ENCODE results near the gene SGF29. TPM values are rescaled to one million over a fixed set of nuclear protein-coding genes. Genes with fewer than 3 reads are reported as not detected.
"Not testable (repeated sequence)": the region's sequence is repeated elsewhere in the genome, so short reads cannot be mapped to it uniquely, and the experiment has no call there.

The SGF29 gene
- total RNA-seq, 2 donors from 2014 or later: 10.7 to 22.1 TPM

DNA sequence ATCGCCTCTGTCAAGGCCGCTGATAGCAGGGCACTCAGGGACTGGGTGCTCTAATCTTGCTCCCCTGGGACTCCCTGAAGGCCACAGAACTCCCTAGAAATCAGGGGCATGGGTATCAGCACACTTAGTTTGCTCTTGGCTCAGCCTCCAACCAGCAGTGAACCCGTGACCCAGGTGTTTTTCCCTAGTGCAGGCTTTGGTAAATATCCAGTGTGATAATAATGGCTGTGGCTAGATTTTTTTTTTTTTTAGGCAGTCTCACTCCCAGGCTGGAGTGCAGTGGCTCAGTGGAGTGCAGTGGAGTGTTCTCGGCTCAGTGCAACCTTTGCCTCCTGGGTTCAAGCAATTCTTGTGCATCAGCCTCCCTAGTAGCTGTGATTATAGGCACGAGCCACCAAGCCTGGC lies 25.3 kb upstream of the SGF29 start:
- H3K9me3 Mint-ChIP-seq: no peaks in the 10 kb centered on the region
- no peak overlapping the region for H3K27ac Mint-ChIP-seq
- no peak for DNase-seq (ENCODE audit: low spot score in 2 of 2)
- H3K36me3 Mint-ChIP-seq: no peaks in the 10 kb centered on the region
- no peak for ATAC-seq

DNA sequence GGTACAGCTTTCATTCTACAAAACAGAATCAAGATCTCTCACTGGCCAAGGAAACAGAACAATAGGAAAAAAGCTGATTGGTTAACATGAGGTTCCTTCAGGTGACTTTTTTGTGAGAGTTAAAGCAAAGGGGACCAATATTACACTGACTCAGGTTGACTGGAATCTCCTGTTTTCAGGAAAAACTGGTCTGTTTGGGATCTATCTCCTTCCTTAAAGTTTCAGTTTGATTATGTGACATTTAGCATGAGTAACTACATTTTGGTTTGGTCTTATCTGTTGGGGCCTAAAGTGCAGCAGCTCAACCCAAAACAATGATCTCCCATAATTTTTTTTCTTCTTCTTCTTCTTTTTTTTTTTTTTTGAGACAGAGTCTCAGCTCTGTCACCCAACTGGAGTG lies 24.6 kb upstream of the SGF29 start:
- Mint-ChIP-seq H3K36me3 (no peaks in the 10 kb centered on the region), H3K9me3 (no peaks in the 10 kb centered on the region), H3K27ac (no peak overlapping the region)
- ATAC-seq (no peak), DNase-seq (ENCODE audit: low spot score in 2 of 2) (no peak)

DNA sequence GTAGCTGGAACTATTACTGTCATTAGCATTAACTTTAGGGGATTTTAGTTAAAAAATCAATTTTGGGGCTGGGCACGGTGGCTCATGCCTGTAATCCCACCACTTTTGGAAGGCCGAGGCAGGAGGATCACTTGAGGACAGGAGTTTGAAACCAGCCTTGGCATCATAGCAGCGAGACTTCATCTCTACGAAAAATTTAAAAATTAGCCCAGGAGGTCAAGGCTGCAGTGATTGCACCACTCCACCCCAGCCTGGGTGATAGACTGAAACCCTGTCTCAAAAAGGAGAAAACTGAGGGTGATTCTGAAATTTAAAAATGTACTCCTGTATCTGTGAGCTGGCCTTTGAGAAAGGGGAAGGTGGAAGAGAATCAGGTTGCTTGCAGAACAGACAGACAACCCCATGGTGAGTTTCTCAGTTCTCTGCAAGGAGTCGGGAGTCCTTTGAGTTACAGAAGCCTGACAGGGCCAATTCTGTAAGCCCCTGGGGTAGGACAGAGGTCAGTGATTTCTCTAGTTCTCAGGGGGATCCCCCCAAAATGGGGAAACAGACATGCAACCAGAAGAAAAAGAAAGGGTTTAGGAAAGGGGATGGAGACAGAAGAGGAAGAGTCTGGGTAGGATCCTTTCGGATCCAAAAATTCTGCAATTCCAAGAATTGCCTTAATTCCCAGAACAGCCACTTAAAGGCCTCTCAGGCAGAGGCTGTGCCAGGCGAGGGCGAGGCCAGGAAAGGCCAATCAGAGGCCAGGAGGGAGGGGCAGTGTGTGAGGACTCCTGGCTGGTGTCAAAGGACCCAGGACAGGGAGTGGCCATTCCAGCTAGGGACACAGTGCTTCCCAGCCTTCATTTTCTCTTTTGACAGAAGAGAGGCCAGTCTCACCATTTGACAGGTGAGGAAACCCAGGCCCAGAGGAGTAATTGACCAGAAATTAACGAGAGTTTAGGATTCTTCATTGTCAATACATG lies 21.7 kb upstream of the SGF29 start:
- no peak for ATAC-seq

DNA sequence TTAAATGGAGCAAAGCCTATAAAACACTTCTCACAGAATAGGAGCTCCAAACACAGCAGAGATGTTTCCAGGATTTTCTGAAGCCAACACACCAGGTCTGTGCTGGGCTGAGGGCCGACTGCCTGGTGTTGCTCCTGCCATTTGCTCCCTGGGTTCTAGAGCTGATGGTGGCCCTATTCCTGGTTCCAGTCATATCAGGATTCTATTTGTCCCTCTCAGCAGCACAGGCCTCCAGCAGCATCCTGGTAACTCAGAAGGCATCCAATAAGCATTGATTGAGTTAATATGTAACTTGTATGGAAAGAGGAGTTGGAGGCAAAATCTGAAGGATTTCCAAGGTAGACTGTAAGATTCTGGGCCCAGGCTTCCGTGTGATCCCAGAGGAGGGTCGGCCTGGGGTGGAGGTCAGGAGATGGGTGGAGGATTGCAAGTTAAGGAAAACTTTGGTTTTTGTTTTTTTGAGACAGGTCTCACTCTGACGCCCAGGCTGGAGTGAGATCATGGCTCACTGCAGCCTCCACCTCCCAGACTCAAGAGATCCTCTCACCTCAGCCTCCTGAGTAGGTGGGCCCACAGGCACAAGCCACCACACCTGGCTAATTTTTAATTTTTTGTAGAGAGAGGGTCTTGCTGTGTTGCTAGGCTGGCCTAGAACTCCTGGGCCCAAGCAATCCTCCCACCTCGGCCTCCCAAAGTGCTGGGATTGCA lies 20.6 kb upstream of the SGF29 start:
- no peaks in the 10 kb centered on the region for H3K36me3 Mint-ChIP-seq
- DNase-seq (ENCODE audit: low spot score in 2 of 2): no peak
- no peak for ATAC-seq
- peaks cover 4 to 9% of the 10 kb centered on the region in 2 donors for H3K9me3 Mint-ChIP-seq
- no peak overlapping the region for H3K27ac Mint-ChIP-seq

More for the DNA sequence above, 21.7 kb upstream of the SGF29 start:
- peaks cover 4 to 9% of the 10 kb centered on the region in 2 donors for H3K9me3 Mint-ChIP-seq
- DNase-seq (ENCODE audit: low spot score in 2 of 2): no peak
- H3K36me3 Mint-ChIP-seq: no peaks in the 10 kb centered on the region
- H3K27ac Mint-ChIP-seq: no peak overlapping the region

DNA sequence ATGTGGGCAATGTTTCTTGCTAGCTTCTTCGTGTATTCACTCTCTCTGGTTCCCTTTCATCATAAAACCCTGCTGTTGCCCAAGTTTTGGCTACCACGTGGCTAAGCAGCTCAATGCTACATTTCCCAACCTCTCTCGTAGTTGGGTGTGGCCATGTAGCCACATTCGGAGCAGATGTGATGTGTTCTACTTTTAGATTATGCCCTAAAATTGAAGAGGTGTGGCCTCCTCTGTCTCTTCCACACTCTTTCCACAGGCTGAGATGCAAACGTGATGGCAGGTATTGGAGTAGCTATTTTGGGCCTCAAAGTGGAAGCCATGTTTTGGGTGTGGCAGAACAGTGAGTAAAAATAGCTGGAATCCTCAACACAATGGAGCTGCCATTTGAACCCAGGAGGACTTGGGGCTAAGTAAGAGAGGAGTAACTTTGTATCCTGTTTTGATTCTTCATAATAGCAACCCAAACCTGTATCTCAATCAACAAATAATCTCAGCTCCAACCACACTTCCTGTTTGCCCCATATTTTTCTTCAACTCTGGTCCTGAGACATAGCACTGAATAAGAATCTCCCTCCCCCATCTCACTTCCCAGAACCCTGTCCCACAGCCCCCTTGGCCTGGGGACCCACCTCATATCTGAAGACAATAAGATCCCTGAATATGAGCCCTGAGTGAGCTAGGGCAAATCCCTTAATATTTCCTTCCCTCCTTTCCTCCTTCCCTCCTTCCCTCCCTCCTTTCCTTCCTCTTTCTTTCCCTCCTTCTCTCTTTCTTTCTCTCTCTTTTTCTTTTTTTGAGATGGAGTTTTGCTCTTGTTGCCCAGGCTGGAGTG lies 19.0 kb upstream of the SGF29 start:
- Mint-ChIP-seq H3K9me3 (peaks cover 4 to 9% of the 10 kb centered on the region in 2 donors), H3K27ac (peak overlapping the region in 1 of 2 donors; percentile 80), H3K36me3 (no peaks in the 10 kb centered on the region)
- DNase-seq (ENCODE audit: low spot score in 2 of 2) (no peak), ATAC-seq (no peak)

DNA sequence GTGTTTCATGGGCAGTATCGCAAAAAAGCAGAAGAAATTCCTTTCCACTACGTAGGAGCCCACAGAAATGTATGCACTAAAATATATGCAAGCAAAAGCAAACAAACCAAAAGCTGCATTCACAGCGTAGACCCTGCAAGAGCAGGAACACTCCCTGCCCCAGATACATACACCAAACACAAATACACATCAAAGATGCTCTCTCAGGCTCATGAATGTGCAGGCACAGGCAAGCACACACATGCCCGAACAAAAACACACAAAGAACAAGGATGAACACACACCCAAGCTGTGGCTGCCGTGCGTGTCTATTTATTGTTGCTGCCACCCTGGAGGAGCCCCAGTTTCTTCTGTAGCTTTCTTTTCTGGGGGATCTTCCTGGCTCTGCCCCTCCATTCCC lies 16.6 kb upstream of the SGF29 start:
- ATAC-seq (no peak), DNase-seq (ENCODE audit: low spot score in 2 of 2) (no peak)
- no peak overlapping the region for H3K27ac Mint-ChIP-seq
- H3K9me3 Mint-ChIP-seq: peaks cover 4 to 9% of the 10 kb centered on the region in 2 donors
- no peaks in the 10 kb centered on the region for H3K36me3 Mint-ChIP-seq

DNA sequence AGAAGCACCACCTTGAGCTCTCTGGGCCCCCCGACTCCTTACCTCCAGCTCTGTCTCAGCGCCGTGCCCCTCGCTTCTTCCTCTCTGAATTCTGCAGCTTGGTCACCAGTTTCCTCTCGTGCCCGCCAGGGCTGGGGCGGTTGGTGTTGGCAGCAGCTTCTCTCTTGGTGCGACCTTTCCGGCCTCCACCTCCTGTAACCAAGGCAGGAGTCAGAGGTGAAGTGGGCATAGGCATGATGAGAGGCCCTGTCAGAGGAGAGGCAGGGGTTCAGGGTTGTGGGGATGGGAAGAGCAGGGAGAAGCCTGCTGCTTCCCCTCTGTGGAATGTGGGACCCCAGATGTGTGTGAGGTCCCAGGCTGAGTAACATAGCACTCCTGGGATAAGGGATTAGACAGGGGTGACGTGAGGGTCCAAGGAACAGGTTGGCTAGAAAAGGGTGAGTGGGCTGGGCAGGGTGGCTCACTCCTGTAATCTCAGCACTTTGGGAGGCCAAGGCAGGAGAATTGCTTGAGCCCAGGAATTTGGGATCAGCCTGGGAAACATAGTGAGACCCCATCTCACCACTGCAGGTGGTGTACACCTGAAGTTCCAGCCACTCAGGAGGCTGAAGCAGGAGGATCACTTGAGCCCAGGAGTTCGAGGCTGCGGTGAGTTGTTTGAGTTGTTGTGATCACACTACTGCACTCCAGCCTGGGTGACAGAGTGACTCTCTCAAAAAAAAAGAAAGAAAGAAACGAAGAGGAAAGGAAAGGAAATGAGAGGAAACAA lies 15.6 kb upstream of the SGF29 start:
- H3K9me3 Mint-ChIP-seq: peaks cover 4 to 9% of the 10 kb centered on the region in 2 donors
- peak overlapping the region; percentile 35 to 67 for H3K27ac Mint-ChIP-seq
- H3K36me3 Mint-ChIP-seq: no peaks in the 10 kb centered on the region
- ATAC-seq (no peak), DNase-seq (ENCODE audit: low spot score in 2 of 2) (no peak)

DNA sequence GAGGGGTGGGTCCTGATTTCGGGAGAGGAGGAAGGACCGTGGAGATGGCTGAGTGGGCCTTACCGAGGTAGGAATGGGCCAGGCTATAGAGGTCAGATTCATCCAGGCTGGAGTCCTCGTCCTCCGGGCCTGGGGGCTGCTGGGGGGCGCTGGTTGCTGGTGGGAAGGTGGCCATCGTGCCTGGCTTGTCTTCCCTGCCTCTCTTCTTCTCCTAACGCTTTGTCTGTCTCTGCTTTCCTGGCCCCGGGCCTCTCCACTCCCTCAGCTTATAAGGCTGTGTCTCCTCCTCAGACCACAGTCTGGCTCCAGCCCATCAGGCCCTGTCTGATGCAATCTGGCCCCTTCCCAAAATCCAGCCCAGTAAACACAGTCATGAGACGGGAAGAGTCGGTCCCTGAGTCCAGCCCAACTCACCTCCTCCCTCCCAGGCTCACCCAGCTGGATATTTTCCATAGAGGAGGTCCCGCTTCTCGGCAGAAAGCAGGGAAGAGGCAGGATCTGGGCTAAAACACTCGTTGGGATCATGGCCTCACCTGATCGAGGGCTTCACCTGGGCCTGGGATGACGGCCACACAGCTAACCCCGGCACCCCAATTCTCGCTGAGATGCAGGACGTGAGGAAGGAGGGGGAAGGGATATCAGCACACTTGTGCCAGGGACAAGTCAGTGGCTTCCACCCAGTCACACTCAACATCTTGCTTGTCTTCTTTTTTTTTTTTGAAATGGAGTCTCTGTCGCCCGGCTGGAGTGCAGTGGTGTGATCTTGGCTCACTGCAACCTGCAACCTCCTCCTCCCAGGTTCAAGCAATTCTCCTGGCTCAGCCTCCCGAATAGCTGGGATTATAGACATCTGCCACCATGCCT lies 14.8 kb upstream of the SGF29 start, which contains the start of gene NUPR1:
Gene NUPR1, minus strand, starts transcription at position 242 of the 864 bp plus-strand sequence. Its CDS starts 67 bp downstream, at position 175.
- ATAC-seq (no peak), DNase-seq (ENCODE audit: low spot score in 2 of 2) (no peak)
- no peaks in the 10 kb centered on the region for H3K36me3 Mint-ChIP-seq
- peaks cover 4 to 9% of the 10 kb centered on the region in 2 donors for H3K9me3 Mint-ChIP-seq
- H3K27ac Mint-ChIP-seq: peak within 1 kb of the TSS; percentile 35 to 79

DNA sequence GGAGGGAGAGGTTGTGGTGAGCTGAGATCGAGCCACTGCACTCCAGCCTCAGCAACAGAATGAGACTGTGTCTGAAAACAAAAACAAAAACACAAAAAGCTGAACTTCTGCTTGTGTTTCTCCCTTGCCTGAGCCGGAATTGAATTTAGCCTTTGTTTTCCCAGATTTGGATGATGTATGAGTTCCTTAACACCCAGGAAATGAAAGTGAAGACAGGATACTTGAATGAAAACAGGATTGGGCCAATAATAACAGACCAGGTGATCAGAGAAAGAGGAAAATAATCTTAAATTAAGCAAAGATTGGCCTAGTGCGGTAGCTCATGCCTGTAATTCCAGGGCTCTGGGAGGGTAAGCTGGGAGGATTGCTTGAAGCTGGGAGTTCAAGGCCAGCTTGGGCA lies 13.4 kb upstream of the SGF29 start:
- Mint-ChIP-seq H3K9me3 (peaks cover 4% of the 10 kb centered on the region in 2 donors), H3K27ac (no peak overlapping the region), H3K36me3 (no peaks in the 10 kb centered on the region)
- no peak for DNase-seq (ENCODE audit: low spot score in 2 of 2)
- ATAC-seq: no peak

DNA sequence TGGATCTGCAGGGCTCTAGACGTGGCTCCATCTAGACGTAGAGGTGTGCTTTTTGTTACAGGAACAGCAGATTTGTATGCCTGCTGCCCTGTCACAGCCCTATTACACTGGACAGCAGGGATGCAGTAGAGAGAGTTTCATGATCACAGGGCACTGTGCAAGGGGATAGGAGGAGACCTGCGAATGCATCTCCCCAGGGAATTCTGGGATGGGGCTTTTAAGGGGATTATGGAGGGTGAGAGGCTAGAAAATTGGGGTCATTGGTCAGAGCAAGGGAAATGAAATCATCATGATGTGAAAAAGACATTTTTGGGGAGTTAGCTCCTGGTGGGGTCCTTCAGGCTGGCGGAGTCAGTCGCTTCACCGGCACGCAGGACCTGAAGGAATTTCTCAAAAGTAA lies 11.1 kb upstream of the SGF29 start:
- DNase-seq (ENCODE audit: low spot score in 2 of 2) (no peak), ATAC-seq (no peak)
- no peaks in the 10 kb centered on the region for H3K36me3 Mint-ChIP-seq
- no peak overlapping the region for H3K27ac Mint-ChIP-seq
- H3K9me3 Mint-ChIP-seq: no peaks in the 10 kb centered on the region

DNA sequence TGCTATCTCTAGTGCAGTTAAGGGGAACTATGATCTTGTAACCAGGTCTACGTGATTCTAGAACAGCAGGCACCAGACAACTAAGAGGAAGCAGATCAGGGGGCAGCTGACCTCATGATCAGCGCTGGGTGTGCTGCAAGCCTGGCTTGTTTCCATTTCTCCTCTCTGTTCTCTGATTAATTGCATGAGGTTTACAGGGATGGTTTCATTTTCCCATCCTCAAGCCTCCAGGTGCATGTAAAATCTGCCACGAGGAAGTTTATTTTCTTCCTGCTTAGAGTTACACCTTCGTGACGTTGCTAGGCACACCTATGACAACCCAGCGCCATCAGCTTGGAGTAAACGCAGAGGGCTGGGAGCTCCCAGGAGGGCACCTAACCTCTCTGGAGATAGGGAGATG lies 10.6 kb upstream of the SGF29 start:
- Mint-ChIP-seq H3K27ac (no peak overlapping the region), H3K9me3 (no peaks in the 10 kb centered on the region), H3K36me3 (no peaks in the 10 kb centered on the region)
- ATAC-seq (no peak), DNase-seq (ENCODE audit: low spot score in 2 of 2) (no peak)

DNA sequence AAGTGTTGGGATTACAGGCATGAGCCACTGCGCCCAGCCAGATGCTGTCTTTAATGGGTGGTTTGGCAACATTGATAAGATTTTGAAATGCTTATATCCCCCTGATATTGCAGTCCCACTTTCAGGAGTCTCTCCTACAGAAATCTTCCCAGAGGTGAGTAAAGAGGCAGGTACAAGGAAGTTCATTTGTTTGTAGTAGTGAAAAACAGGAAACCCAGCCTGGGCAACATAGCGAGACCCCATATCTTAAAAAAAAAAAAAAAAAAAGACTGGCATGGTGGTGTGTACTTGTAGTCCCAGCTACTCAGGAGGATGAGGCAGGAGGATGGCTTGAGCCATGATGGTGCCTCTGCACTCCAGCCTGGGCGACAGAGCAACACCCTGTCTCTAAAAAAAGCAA lies 8.7 kb upstream of the SGF29 start:
- ATAC-seq (no peak), DNase-seq (ENCODE audit: low spot score in 2 of 2) (no peak)
- Mint-ChIP-seq H3K9me3 (no peaks in the 10 kb centered on the region), H3K27ac (no peak overlapping the region), H3K36me3 (no peaks in the 10 kb centered on the region)

DNA sequence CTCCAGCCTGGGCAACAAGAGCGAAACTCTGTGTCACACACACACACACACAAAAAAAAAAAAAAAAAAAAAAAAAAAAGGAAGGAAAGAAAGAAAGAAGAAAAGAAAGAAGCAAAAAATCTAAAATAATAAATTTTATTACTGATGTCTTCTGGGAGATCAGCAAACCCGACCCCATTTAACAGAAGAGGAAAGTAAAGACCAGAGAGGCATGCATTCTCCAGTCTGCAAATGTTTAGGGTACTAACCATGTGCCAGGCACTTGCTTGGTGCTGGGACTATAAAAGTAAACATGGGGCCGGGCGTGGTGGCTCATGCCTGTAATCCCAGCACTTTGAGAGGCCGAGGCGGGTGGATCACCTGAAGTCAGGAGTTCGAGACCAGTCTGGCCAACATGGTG lies 7.8 kb upstream of the SGF29 start:
- not testable (repeated sequence) for DNase-seq (ENCODE audit: low spot score in 2 of 2); H3K36me3 Mint-ChIP-seq; ATAC-seq; H3K27ac Mint-ChIP-seq; H3K9me3 Mint-ChIP-seq

DNA sequence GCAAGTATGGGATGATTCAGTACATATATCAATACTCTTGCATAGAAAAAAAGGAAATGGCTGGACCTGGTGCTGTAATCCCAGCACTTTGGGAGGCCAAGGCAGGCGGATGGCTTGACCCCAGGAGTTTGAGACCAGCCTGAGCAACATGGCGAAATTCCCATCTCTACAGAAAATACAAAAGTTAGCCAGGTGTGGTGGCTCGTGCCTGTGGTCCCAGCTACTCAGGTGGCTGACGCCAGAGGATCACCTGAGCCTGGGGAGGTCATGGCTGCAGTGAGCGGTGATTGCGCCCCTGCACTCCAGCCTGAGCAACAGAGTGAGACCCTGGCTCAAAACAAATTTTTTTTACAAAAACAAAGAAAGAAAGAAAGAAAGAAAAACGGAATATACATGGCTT lies 7.1 kb upstream of the SGF29 start:
- no peak overlapping the region for H3K27ac Mint-ChIP-seq
- no peaks in the 10 kb centered on the region for H3K9me3 Mint-ChIP-seq
- ATAC-seq (no peak), DNase-seq (ENCODE audit: low spot score in 2 of 2) (no peak)
- H3K36me3 Mint-ChIP-seq: no peaks in the 10 kb centered on the region

DNA sequence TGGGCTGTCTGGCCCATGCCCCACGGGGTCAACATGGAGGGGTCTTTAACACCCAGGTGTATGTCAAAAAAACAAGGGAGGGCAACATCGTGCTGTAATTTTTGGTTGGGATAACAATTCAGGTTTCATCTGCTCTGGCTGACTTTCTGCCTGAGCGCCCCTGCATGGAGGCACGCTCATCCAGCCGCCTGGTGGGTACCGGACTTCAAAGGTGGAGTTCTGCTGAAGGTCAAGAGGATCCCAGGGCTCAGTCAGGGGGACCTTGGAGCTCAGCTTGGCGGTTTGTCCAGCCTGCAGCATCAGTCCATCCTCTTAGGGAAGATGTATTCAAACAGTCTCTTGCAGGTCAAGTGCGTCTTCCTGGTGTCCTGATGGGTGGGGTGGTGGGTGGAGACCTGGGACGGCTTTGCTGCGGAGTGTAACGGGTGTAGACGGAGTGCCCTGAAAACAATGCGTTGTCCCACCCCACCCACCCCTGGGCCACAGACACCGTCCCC lies 5.4 kb upstream of the SGF29 start:
- H3K36me3 Mint-ChIP-seq: no peaks in the 10 kb centered on the region
- DNase-seq (ENCODE audit: low spot score in 2 of 2): no peak
- H3K27ac Mint-ChIP-seq: no peak overlapping the region
- no peak for ATAC-seq
- no peaks in the 10 kb centered on the region for H3K9me3 Mint-ChIP-seq

All from activated naive CD4-positive, alpha-beta T cell treated with anti-CD3 and anti-CD28 coated beads, Interleukin-2, amount 50 U/mL, for 72 hours (primary cell).